ENCODE data around the gene FBXO42.

- TF ChIP-seq CTCF (IDR thresholded peaks at IDR 0.05; ENCODE audit: low read length) (no peak), EZH2 (IDR thresholded peaks at IDR 0.05; ENCODE audit: borderline replicate concordance, low read length) (no peak)
These were observed 102.6 kb downstream of the FBXO42 start for GRCh38 chr1:16249596-16250241.

Data from OCI-LY1 (cell line).